Colon (tissue), 2 donors: ENCODE results near the gene CTNND2.
"Not testable (repeated sequence)": the region's sequence is repeated elsewhere in the genome, so short reads cannot be mapped to it uniquely, and the experiment has no call there.

Experiments
- FAIRE-seq: peaks from 2 replicates; lab custom pipeline; 2012; peaks lifted over from hg19 to GRCh38; lab: Jason Lieb, UNC
- donor health status: control.
- donor health status: control.

The CTNND2 gene

DNA sequence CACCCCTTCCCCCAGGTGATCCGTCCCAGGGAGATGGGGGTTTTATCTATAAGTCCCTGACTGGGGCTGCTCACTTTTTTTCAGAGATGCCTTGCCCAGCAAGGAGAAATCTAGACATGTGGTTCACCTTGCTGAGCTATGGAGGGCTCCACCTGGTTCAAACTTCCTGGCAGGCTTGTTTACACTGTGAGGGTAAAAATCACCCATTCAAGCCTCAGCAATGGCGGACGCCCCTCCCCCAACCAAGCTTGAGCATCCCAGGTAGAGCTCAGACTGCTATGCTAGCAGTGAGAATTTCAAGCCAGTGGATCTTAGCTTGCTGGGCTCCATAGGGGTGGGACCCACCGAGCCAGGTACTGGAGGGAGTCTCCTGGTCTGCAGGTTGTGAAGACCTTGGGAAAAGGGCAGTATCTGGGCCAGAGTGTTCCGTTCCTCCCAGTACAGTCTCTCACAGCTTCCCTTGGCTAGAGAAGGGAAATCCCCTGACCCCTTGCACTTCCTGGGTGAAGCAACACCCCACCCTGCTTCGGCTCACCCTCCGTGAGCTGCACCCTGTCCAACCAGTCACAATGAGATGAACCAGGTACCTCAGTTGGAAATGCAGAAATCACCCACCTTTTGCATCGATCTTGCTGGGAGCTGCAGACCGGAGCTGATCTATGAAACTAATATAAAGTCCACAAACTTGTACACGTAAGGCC, 231.7 kb downstream of the CTNND2 start:
- no peak for FAIRE-seq

DNA sequence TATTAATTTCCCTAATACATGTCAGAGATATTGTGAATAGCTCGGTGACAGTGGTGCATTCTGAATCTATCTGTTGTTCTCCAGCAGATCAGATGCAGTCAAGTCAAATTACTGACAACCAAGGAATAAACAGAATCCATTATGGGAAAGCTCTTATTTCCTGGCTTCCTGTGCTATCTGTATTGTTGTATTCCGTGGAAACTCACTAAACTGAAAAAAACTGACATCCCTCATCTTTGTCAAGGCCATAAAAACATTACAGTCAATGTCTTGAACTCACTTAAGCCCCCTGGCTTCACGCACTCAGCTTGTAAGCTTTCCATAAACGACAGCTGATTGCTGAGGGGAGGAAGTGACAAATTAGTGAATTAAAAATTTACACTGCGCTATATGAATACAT, 245.9 kb downstream of the CTNND2 start:
- no peak for FAIRE-seq

- no peak for FAIRE-seq
Observed at GRCh38 chr5:11656916-11657315, 247.3 kb downstream of the CTNND2 start.

DNA sequence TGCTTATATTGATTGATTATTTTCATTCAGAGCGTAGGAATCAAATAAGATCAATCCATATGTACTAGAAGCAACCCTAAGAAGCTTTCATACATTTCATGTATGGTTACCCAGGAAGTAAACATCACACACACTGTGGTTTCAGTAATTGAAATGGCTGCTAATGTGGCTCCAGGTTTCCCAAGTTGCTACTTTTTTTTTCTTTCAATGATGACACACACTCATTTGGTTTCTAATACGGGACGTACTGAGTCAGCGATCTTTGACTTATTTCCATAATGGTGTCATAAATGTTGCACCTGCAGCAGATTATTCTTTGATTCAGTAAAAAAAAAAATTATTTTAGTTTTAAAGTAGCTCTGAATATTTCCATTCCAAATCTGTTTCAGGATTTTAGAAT, 248.6 kb downstream of the CTNND2 start:
- no peak for FAIRE-seq

GRCh38 chr5:11650936-11651335, 253.3 kb downstream of the CTNND2 start:
- no peak for FAIRE-seq

DNA sequence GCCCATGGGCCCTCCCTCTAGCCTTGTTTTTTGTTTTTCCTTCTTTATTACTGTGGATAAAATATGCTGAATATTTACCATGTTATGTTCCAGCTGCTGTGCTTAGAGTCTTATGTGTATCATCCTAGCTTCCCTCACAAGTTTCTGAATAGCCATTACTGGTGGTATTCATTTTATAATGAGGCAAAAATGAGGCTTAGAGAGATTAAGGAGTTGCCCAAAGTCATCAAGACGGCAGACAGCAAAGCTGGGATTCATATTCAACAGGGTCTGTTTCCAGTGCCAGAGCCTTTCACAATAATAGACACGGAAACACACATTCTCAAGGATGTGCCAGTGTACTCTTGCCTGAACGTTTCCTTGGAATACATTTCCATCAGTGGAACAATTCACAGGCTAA, 258.1 kb downstream of the CTNND2 start:
- no peak for FAIRE-seq

GRCh38 chr5:11642438-11642837, 261.8 kb downstream of the CTNND2 start:
- no peak for FAIRE-seq

GRCh38 chr5:11640158-11640873, 263.9 kb downstream of the CTNND2 start:
- FAIRE-seq, result no peak

DNA sequence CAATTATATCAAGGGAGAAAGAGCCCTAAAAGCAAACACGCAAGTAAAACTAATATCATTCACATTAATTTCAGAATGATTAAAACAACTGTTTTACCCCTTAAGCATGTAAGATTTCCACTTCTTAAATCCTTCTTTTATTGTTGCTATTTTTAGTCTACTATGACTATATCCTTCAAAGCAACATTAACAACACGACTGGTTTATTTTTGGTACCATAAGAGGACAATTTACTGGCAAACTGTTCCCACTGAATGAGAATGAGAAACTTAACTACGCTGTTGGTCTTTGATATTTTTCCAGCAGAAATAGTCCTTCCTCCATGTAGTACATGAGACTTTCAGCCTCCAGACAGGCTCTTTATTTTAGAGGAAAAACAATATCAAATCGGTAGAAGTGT, 281.5 kb downstream of the CTNND2 start:
- no peak for FAIRE-seq

- FAIRE-seq, result no peak
Observed at GRCh38 chr5:11620172-11620571, 284.1 kb downstream of the CTNND2 start.

DNA sequence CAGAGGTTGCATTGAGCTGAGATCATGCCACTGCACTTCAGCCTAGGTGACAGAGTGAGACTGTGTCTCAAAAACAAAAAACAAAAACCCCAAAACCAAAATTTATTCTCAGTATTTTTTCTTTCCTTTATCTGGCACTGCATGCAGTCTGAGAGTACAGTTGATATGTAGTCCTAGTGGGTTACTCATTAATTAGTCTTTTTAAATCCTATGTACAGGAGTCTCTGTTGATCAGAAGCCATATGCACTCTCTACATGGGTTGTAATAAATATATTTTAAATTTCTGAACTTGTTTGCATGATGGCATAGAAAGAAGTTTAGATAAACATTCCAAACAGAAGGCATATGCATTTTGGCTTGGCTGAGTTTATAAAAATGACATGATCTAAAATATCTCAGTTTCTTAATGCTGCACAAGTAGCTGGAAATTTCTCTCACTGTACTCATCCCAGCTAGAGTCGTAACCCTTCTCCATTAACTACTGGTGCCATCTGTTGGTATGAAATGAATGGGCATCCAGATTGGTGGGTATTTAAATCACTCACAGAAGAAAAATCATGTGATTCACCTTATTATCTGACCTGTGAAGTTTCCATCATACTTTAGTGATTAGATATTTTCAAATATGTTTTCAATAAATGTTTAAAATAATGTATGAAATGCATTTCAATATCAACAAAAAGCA, 284.8 kb downstream of the CTNND2 start:
- no peak for FAIRE-seq

GRCh38 chr5:11617080-11617479, 287.2 kb downstream of the CTNND2 start:
- FAIRE-seq, result no peak

DNA sequence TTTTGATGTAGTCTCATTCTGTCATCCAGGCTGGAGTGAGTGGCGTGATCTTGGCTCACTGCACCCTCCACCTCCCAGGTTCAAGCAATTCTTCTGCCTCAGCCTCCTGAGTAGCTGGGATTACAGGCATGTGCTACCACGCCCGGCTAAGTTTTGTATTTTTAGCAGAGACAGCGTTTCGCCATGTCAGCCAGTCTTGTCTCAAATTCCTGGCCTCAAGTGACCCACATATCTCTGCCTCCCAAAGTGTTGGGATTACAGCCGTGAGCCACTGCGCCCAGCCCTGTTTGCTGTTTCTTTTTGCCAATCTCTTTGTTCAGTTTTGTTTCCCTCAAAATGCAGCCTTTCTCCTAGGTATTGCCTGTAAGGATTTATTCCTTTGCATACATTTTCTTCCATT, 287.6 kb downstream of the CTNND2 start:
- not testable (repeated sequence) for FAIRE-seq

DNA sequence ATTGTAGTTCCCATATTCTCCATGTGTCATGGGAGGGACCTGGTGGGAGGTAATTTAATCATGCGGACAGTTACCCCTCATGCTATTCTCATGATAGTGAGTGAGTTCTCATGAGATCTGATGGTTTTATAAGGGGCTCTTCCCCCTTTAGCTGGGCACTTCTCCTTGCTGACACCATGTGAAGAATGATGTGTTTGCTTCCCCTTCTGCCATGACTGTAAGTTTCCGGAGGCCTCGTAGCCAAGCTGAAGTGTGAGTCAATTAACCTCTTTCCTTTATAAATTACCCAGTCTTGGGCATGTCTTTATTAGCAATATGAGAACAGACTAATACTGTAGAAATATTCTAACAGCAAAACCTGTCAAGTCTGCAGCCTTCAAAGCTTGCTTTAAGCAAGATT, 293.2 kb downstream of the CTNND2 start:
- no peak for FAIRE-seq

DNA sequence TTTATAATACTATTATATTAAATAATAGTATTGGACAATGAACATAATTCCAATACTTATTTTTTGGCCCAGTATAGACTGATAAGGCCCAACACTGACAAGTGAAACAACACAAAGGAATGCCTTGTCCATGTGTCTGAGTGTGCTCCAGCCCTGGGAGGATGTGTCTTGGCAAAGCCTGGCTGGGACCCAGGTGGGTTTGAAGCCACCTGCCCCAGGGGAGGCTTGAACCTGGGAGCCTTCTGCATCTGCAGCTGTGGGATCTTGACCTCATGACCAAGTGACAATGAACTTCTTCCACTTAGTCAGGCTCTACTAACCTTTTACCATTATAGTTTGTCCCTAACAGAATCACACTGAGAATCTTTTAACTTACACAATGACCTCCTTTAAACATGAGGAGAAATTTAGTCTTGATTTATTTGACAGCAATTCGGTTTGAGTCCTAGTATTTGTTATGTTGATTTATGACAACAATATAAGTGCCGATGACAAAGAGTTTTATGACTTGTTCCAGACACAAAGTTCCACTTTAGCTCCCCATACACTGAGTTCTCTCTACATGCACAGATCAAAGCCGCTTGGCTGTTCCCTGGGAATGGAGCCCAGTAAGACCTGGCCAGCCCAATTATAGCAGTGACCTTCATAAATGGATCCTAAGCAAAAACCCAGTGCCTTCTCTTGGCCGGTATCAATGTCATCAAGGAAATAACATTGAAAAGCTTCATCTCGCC, 294.5 kb downstream of the CTNND2 start:
- no peak for FAIRE-seq

DNA sequence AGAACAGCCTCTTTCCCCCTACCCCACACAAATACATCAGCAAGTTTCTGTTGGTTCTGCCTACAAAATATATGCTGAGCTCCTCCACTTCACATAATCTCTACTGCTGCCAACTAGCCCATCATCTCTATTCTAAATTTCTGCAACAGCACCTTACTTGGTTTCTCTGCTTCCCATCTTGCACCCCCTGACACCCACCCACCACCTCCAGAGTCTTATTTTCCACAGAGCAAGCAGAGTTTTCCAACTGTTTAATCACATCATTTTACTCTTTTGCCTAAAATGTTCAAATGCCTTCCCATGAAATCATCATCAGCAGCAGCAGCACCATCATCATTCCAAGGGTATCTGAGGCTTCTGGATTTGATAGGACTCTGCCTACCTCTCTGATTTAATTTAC, 295.7 kb downstream of the CTNND2 start:
- no peak for FAIRE-seq

- FAIRE-seq, result no peak
Observed at GRCh38 chr5:11607944-11608483, 296.2 kb downstream of the CTNND2 start.

- no peak for FAIRE-seq
Observed at GRCh38 chr5:11602298-11602697, 301.9 kb downstream of the CTNND2 start.

DNA sequence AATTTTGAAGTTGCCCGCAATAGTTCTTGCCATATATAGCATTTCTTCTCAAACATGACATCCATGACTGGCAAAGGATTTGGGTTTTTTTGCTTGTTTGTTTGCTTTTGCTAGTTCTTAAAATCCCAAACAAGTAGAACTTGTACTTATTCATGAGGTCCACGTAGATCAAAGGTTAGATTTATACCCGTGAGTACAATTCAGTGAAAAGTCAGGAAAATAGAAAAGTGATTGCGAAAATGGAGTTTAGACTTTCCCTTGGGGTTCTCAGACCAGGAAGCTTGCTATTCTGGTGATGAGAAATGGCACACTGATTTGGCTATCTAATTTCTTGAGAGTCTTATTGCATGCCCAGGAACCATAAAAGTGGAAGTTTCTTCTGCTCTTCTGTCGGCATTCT, 304.7 kb downstream of the CTNND2 start:
- no peak for FAIRE-seq

GRCh38 chr5:11596657-11597071, 307.6 kb downstream of the CTNND2 start:
- no peak for FAIRE-seq

- FAIRE-seq, result no peak
Observed at GRCh38 chr5:11596185-11596584, 308.1 kb downstream of the CTNND2 start.

DNA sequence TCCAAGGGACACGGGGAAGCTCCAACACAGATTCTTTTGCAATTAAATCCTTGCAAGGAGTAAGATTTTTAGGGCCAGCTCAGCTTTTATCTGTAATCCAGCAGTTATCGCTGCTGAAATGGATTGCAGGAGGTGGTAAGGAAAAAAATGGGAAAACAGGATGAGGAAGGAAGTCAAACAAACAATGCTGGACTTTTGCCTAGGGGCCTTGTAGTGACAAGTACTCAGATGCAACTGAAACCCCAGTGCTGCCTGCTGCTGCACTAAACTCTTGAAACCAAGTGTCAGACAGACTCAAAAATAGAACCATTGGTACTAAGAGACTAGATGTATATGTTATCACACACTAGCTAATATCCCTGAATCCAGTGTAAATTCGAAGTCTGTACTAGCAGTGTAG, 309.2 kb downstream of the CTNND2 start:
- FAIRE-seq, result no peak
